ENCODE results near the gene REPS1.

REPS1 gene

GRCh38 chr6:138864343-138864890 is 123.6 kb downstream of the REPS1 start:
- DNase-seq (ENCODE audit: low read depth in 2 of 2, low spot score in 1 of 2): no peak

GRCh38 chr6:138863321-138863720 is 124.7 kb downstream of the REPS1 start:
- no peak for DNase-seq (ENCODE audit: low read depth in 2 of 2, low spot score in 1 of 2)

GRCh38 chr6:138862456-138862855 is 125.6 kb downstream of the REPS1 start:
- no peak for DNase-seq (ENCODE audit: low read depth in 2 of 2, low spot score in 1 of 2)

GRCh38 chr6:138857775-138858174 is 130.3 kb downstream of the REPS1 start:
- DNase-seq (ENCODE audit: low read depth in 2 of 2, low spot score in 1 of 2): no peak

GRCh38 chr6:138856654-138857053 is 131.4 kb downstream of the REPS1 start:
- no peak for DNase-seq (ENCODE audit: low read depth in 2 of 2, low spot score in 1 of 2)

Data from stimulated activated CD8-positive, alpha-beta memory T cell treated with anti-CD3 and anti-CD28 coated beads, Interleukin-4, amount 100 ng/mL, for 4 hours (primary cell).